K562 (cell line): Measurements from ENCODE around the gene BACE1.

Source experiments
- FOXK1 ChIP-seq: sonication (generic); formaldehyde crosslinking; IDR thresholded peaks from 2 replicates; pipeline ENCODE4 v1.8.0; 2022; ENCODE audit warnings: missing genetic modification reagents, mild to moderate bottlenecking, borderline replicate concordance
- POLR3A ChIP-seq: IDR thresholded peaks from 2 replicates; pipeline ENCODE4 v1.6.1; 2011; ENCODE audit warnings: borderline replicate concordance, mild to moderate bottlenecking, moderate library complexity; ENCODE audit not compliant: insufficient read length, insufficient read depth; ENCODE audit errors: extremely low read depth
- TF ChIP-seq, protein P1 (sequence below): sonication (generic); formaldehyde crosslinking; IDR thresholded peaks from 2 replicates; pipeline ENCODE4 v1.8.0; 2022; ENCODE audit warnings: mild to moderate bottlenecking, missing genetic modification reagents

- TF ChIP-seq POLR3A (no peak), FOXK1 (CRISPR knock-in tag) (no peak)
- TF ChIP-seq, protein P1, sequence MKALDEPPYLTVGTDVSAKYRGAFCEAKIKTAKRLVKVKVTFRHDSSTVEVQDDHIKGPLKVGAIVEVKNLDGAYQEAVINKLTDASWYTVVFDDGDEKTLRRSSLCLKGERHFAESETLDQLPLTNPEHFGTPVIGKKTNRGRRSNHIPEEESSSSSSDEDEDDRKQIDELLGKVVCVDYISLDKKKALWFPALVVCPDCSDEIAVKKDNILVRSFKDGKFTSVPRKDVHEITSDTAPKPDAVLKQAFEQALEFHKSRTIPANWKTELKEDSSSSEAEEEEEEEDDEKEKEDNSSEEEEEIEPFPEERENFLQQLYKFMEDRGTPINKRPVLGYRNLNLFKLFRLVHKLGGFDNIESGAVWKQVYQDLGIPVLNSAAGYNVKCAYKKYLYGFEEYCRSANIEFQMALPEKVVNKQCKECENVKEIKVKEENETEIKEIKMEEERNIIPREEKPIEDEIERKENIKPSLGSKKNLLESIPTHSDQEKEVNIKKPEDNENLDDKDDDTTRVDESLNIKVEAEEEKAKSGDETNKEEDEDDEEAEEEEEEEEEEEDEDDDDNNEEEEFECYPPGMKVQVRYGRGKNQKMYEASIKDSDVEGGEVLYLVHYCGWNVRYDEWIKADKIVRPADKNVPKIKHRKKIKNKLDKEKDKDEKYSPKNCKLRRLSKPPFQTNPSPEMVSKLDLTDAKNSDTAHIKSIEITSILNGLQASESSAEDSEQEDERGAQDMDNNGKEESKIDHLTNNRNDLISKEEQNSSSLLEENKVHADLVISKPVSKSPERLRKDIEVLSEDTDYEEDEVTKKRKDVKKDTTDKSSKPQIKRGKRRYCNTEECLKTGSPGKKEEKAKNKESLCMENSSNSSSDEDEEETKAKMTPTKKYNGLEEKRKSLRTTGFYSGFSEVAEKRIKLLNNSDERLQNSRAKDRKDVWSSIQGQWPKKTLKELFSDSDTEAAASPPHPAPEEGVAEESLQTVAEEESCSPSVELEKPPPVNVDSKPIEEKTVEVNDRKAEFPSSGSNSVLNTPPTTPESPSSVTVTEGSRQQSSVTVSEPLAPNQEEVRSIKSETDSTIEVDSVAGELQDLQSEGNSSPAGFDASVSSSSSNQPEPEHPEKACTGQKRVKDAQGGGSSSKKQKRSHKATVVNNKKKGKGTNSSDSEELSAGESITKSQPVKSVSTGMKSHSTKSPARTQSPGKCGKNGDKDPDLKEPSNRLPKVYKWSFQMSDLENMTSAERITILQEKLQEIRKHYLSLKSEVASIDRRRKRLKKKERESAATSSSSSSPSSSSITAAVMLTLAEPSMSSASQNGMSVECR (CRISPR knock-in tag): no peak
These were observed 42.3 kb downstream of the BACE1 start for GRCh38 chr11:117273550-117274289.
